H1 (cell line): ENCODE data around the gene CFDP1. TPM values are rescaled to one million over a fixed set of nuclear protein-coding genes. Genes with fewer than 3 reads are reported as not detected.

ENCODE experiments used
- CTCF ChIA-PET: fragments of 300-600 bp; sonication (Branson Sonifier 250); formaldehyde crosslinking; loops from one replicate; lab custom pipeline; 2021; ENCODE audit not compliant: partially characterized antibody; lab: Charles Lee
- POLR2A ChIA-PET: fragments of 300-600 bp; sonication (Branson Sonifier 250); formaldehyde crosslinking; loops from one replicate; lab custom pipeline; 2021; ENCODE audit warnings: inconsistent platforms; ENCODE audit not compliant: partially characterized antibody; lab: Charles Lee
- DNase-seq, 2 experiments: peaks; one replicate each; pipeline versions ENCODE4 v3.0.0 to v3.0.0-alpha.2; 2010 to 2022; ENCODE audit warnings: low spot score in 2 of 2, low read depth in 1 of 2, mixed read lengths in 1 of 2
- FAIRE-seq: peaks from 2 replicates; lab custom pipeline; 2011; peaks lifted over from hg19 to GRCh38; lab: Jason Lieb, UNC
- H2AFZ ChIP-seq: 2 replicates; pipeline ENCODE4 v1.8.1; 2012; ENCODE audit warnings: low read length, inconsistent platforms
- H2AK5ac ChIP-seq: 2 replicates; pipeline ENCODE4 v1.6.1; 2013; ENCODE audit warnings: low read depth, low read length
- H2BK120ac ChIP-seq: replicated peaks from 2 replicates; pipeline ENCODE3; 2013; ENCODE audit warnings: low read depth, low read length, inconsistent platforms
- H2BK12ac ChIP-seq: 2 replicates; pipeline ENCODE4 v1.6.1; 2013; ENCODE audit warnings: low read depth, low read length
- H2BK15ac ChIP-seq: 2 replicates; pipeline ENCODE4 v1.6.1; 2013; ENCODE audit warnings: low read length
- H2BK20ac ChIP-seq: 2 replicates; pipeline ENCODE4 v1.6.1; 2013; ENCODE audit warnings: low read length
- H2BK5ac ChIP-seq: 2 replicates; pipeline ENCODE4 v1.6.1; 2013; ENCODE audit warnings: low read depth, low read length
- H3K14ac ChIP-seq: 2 replicates; pipeline ENCODE4 v1.6.1; 2013; ENCODE audit warnings: inconsistent platforms; ENCODE audit not compliant: insufficient read length
- H3K18ac ChIP-seq: 2 replicates; pipeline ENCODE4 v1.6.1; 2013; ENCODE audit warnings: low read length; ENCODE audit errors: extremely low read depth
- H3K23ac ChIP-seq: 2 replicates; pipeline ENCODE4 v1.6.1; 2013; ENCODE audit warnings: inconsistent platforms; ENCODE audit not compliant: insufficient read length
- H3K23me2 ChIP-seq: 2 replicates; pipeline ENCODE4 v1.6.1; 2013; ENCODE audit warnings: low read depth, low read length
- H3K27ac ChIP-seq: 2 replicates; pipeline ENCODE4 v1.6.1; 2011; ENCODE audit warnings: low read depth, low read length, inconsistent platforms
- H3K27me3 ChIP-seq, 4 experiments: replicated peaks in 1 of 4; 1 replicate in 1 of 4; 2 replicates in 3 of 4; pipeline versions ENCODE4 v1.6.1 to v1.8.1; 2011 to 2013; ENCODE audit warnings: low read length in 3 of 4, mild to moderate bottlenecking in 3 of 4, inconsistent platforms in 2 of 4, mixed read lengths in 2 of 4, moderate library complexity in 1 of 4; ENCODE audit not compliant: control insufficient read depth in 3 of 4, insufficient read depth in 3 of 4; ENCODE audit errors: extremely low read depth in 1 of 4
- H3K36me3 ChIP-seq, 4 experiments: 2 replicates each; pipeline versions ENCODE4 v1.6.1 to v1.8.1; 2011 to 2013; ENCODE audit warnings: mild to moderate bottlenecking in 4 of 4, low read length in 3 of 4, moderate library complexity in 2 of 4, control low read depth in 1 of 4, inconsistent platforms in 1 of 4; ENCODE audit not compliant: insufficient read depth in 4 of 4, control insufficient read depth in 2 of 4
- H3K4ac ChIP-seq: replicated peaks from 2 replicates; pipeline ENCODE3; 2013; ENCODE audit warnings: low read length, low read depth, mixed read lengths, inconsistent platforms; ENCODE audit not compliant: insufficient read length
- H3K4me1 ChIP-seq, 4 experiments: replicated peaks in 1 of 4; 1 replicate in 1 of 4; 2 replicates in 3 of 4; pipeline versions ENCODE4 v1.6.1 to v1.8.1; 2011 to 2013; ENCODE audit warnings: low read length in 3 of 4, inconsistent platforms in 2 of 4, mixed read lengths in 1 of 4; ENCODE audit not compliant: insufficient read depth in 4 of 4, control insufficient read depth in 3 of 4
- H3K4me2 ChIP-seq, 2 experiments: 2 replicates each; pipeline versions ENCODE4 v1.6.1 to v1.8.1; 2011 to 2013; ENCODE audit warnings: low read depth in 2 of 2, low read length in 2 of 2, control low read depth in 1 of 2, inconsistent platforms in 1 of 2, mild to moderate bottlenecking in 1 of 2; ENCODE audit not compliant: insufficient read depth in 1 of 2
- H3K4me3 ChIP-seq, 4 experiments: fragments of 200-600, 300-600 bp in 1 of 4; sonication (generic), shearing (Covaris generic), sonication (Bioruptor Twin) in 1 of 4; 2 replicates each; pipeline versions ENCODE4 v1.5.1 to v1.8.1; 2011 to 2016; ENCODE audit warnings: low read length in 4 of 4, low read depth in 3 of 4, control low read depth in 2 of 4, inconsistent platforms in 2 of 4, mild to moderate bottlenecking in 2 of 4, mixed read lengths in 1 of 4, moderate library complexity in 1 of 4; ENCODE audit not compliant: insufficient read depth in 2 of 4; ENCODE audit errors: extremely low read depth in 1 of 4
- H3K56ac ChIP-seq: replicated peaks from 2 replicates; pipeline ENCODE3; 2013; ENCODE audit warnings: low read depth, mild to moderate bottlenecking, mixed read lengths, low read length, inconsistent platforms; ENCODE audit not compliant: insufficient read length
- H3K79me1 ChIP-seq: 2 replicates; pipeline ENCODE4 v1.6.1; 2013; ENCODE audit warnings: low read depth, low read length, control low read depth
- H3K79me2 ChIP-seq, 2 experiments: 2 replicates each; pipeline versions ENCODE4 v1.6.1 to v1.8.1; 2012 to 2013; ENCODE audit warnings: low read length in 2 of 2, mild to moderate bottlenecking in 2 of 2, inconsistent platforms in 1 of 2; ENCODE audit not compliant: insufficient read depth in 2 of 2, control insufficient read depth in 1 of 2
- H3K9ac ChIP-seq, 4 experiments: replicated peaks in 1 of 4; 1 replicate in 1 of 4; 2 replicates in 3 of 4; pipeline versions ENCODE4 v1.6.1 to v1.8.1; 2011 to 2013; ENCODE audit warnings: low read depth in 3 of 4, low read length in 3 of 4, control low read depth in 2 of 4, mild to moderate bottlenecking in 2 of 4, moderate library complexity in 2 of 4, inconsistent platforms in 1 of 4; ENCODE audit errors: extremely low read depth in 1 of 4
- H3K9me3 ChIP-seq, 2 experiments: 2 replicates each; pipeline versions ENCODE4 v1.6.1 to v1.8.1; 2012 to 2013; ENCODE audit warnings: mild to moderate bottlenecking in 2 of 2, moderate library complexity in 2 of 2, control low read depth in 1 of 2, inconsistent platforms in 1 of 2, low read depth in 1 of 2, low read length in 1 of 2, mixed read lengths in 1 of 2; ENCODE audit not compliant: insufficient read depth in 2 of 2
- H4K20me1 ChIP-seq, 2 experiments: replicated peaks in 1 of 2; 2 replicates each; pipeline versions ENCODE3 to v1.8.1; 2011 to 2013; ENCODE audit warnings: inconsistent platforms in 2 of 2, low read length in 2 of 2, mild to moderate bottlenecking in 1 of 2; ENCODE audit not compliant: insufficient read depth in 2 of 2, control insufficient read depth in 1 of 2
- H4K5ac ChIP-seq: 2 replicates; pipeline ENCODE4 v1.6.1; 2013; ENCODE audit warnings: low read length, low read depth, mixed read lengths, inconsistent platforms; ENCODE audit not compliant: insufficient read length
- H4K8ac ChIP-seq: 2 replicates; pipeline ENCODE4 v1.8.0; 2013; ENCODE audit warnings: mild to moderate bottlenecking, moderate library complexity, low read length, inconsistent platforms; ENCODE audit not compliant: insufficient read depth; ENCODE audit errors: extremely low read depth
- H4K91ac ChIP-seq: replicated peaks from 2 replicates; pipeline ENCODE3; 2013; ENCODE audit warnings: low read length, mixed read lengths, inconsistent platforms; ENCODE audit not compliant: insufficient read length
- CBX8 ChIP-seq: fragments of 300-800, 300-1000 bp; sonication (generic); IDR thresholded peaks from 2 replicates; pipeline ENCODE4 v1.7.1; 2016; ENCODE audit warnings: low read depth, low read length, borderline replicate concordance
- KDM5A ChIP-seq: fragments of 200-600 bp; IDR thresholded peaks from 2 replicates; pipeline ENCODE4 v1.7.1; 2012; ENCODE audit warnings: mild to moderate bottlenecking, low read length, inconsistent platforms, mixed read lengths
- NANOG ChIP-seq: IDR thresholded peaks from 2 replicates; pipeline ENCODE4 v1.6.1; 2011; ENCODE audit warnings: low read length, low read depth, mild to moderate bottlenecking, inconsistent platforms; ENCODE audit not compliant: insufficient read depth, poor library complexity, severe bottlenecking
- POLR2A ChIP-seq, 2 experiments: IDR thresholded peaks; 1 replicate in 1 of 2; 2 replicates in 1 of 2; pipeline ENCODE4 v1.6.1; 2011; ENCODE audit warnings: low read depth in 2 of 2, low read length in 2 of 2, mild to moderate bottlenecking in 2 of 2; ENCODE audit errors: control extremely low read depth in 1 of 2
- SIN3A ChIP-seq, 2 experiments: IDR thresholded peaks in 1 of 2; conservative IDR thresholded peaks in 1 of 2; 2 replicates each; pipeline ENCODE4 v1.6.1; 2011 to 2012; ENCODE audit warnings: low read length in 2 of 2, improper control_type of control experiment in 1 of 2, low read depth in 1 of 2, mild to moderate bottlenecking in 1 of 2
- TCF12 ChIP-seq: IDR thresholded peaks from 2 replicates; pipeline ENCODE4 v1.6.1; 2011; ENCODE audit warnings: low read depth, mild to moderate bottlenecking, low read length
- WGBS, 2 experiments: shearing (Covaris generic) in 1 of 2; methylation state at CpG; one replicate each; pipeline versions ENCODE4 v1.1.6 to v1.1.7; 2013 to 2015; ENCODE audit warnings: low lambda C conversion rate in 2 of 2, mixed read lengths in 2 of 2, inconsistent platforms in 1 of 2, low coverage in 1 of 2, missing lambda C conversion rate in 1 of 2; ENCODE audit not compliant: insufficient replicate concordance in 2 of 2, insufficient coverage in 1 of 2, insufficient read length in 1 of 2; ENCODE audit errors: extremely low coverage in 1 of 2, missing lambda C conversion rate in 1 of 2; 5-methylcytosine and 5-hydroxymethylcytosine counted together
- polyA plus RNA-seq, 7 experiments: library from polyadenylated mRNA; depleted of rRNA in 3 of 7; stranded (reverse) in 5 of 7; unstranded in 2 of 7; fragments of >200 nt in 5 of 7; fragments of 200-250 nt in 2 of 7; gene quantifications; 1 replicate in 5 of 7; 2 replicates in 1 of 7; 4 replicates in 1 of 7; pipeline versions ENCODE4 v1.2.1 to v1.2.3, GENCODE V29; 2011 to 2013; ENCODE audit warnings: missing spikeins in 2 of 7, mixed read lengths in 2 of 7
- total RNA-seq: library from RNA; stranded (reverse); fragmentation: NEBNext Ultra II Directional; extraction: Animal tissue kit (Norgen Biotek cat#: 25700); gene quantifications from 2 replicates; pipeline ENCODE4 v1.2.1, GENCODE V29; 2021

CFDP1 gene
- total and polyA plus RNA-seq, 2 of the 8 experiments (the other 6 are each of a cell fraction or from before 2014, with no cell fraction given) = 25.5 to 77.3 TPM

DNA sequence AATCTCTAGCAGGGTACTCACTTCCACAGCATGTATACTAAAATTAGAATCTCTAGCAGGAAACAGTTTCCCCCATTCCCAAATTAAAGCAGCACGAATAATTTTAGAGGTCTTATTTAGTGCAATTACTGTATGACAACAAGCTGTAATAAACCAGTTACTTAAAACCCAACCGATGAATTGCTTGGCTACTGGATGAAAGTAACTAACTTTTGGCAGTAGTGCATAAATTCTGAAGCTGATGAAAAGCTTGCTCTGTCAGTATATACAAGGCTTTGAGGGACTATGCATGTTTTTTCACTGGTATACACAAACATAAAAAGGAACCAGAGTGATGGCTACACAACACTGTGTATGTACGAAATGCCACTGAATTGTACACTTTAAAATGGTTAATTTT, 89.4 kb downstream of the CFDP1 start:
- no peaks in the 10 kb centered on the region for H3K79me1 ChIP-seq
- no peak overlapping the region for H4K8ac ChIP-seq
- no peak overlapping the region for H2BK20ac ChIP-seq
- TF ChIP-seq TCF12 (no peak), CBX8 (no peak), SIN3A (conservative IDR thresholded peaks at IDR 0.05 in 1 of 2, IDR thresholded peaks at IDR 0.05 in 1 of 2; ENCODE audit: low read depth in 1 of 2, low read length in 2 of 2) (no peak), KDM5A (no peak), POLR2A (IDR thresholded peaks at IDR 0.05; ENCODE audit: control extremely low read depth in 1 of 2, low read depth in 2 of 2, low read length in 2 of 2) (no peak), NANOG (no peak)
- no peak overlapping the region for H3K27ac ChIP-seq
- no peak overlapping the region for H2AK5ac ChIP-seq
- H3K14ac ChIP-seq = no peak overlapping the region
- H2BK120ac ChIP-seq = no peak overlapping the region
- H3K9ac ChIP-seq = no peak overlapping the region
- no peaks in the 10 kb centered on the region for H3K4me1 ChIP-seq
- no peak overlapping the region for H3K56ac ChIP-seq
- no peak overlapping the region for H2AFZ ChIP-seq
- ChIA-PET CTCF (interaction anchor here (0.7 to 1.2 kb wide), 3 partner anchors 19 to 36 kb away, joined by 3 to 5 read pairs (median 3); no protein-coding TSS in a partner anchor), POLR2A (interaction anchor here (0.7 to 1.7 kb wide), 3 partner anchors 13 to 14 kb away, joined by 3 read pairs; no protein-coding TSS in a partner anchor)
- H2BK5ac ChIP-seq = no peak overlapping the region
- H3K4me3 ChIP-seq = no peak overlapping the region
- H3K27me3 ChIP-seq = no peaks in the 10 kb centered on the region
- H3K4me2 ChIP-seq = no peak overlapping the region
- no peak overlapping the region for H2BK12ac ChIP-seq
- H3K9me3 ChIP-seq = no peaks in the 10 kb centered on the region
- H3K36me3 ChIP-seq = no peaks in the 10 kb centered on the region; a peak in 1 of 8 replicates
- H3K4ac ChIP-seq = no peak overlapping the region
- H3K18ac ChIP-seq = no peak overlapping the region
- no peaks in the 10 kb centered on the region for H3K23me2 ChIP-seq
- peaks cover 0 to 3% of the 10 kb centered on the region in 2 experiments for H4K20me1 ChIP-seq
- H4K91ac ChIP-seq = no peak overlapping the region
- H2BK15ac ChIP-seq = no peak overlapping the region
- H4K5ac ChIP-seq = no peak overlapping the region
- FAIRE-seq (no peak), DNase-seq (no peak)
- WGBS, 2 experiments = 76% methylated on average over 3 of the region's 3 CpGs; no CpG with 5 or more reads in 1 of the 2 experiments
- H3K23ac ChIP-seq = no peak overlapping the region
- H3K79me2 ChIP-seq = no peaks in the 10 kb centered on the region
